Measurements from ENCODE around the gene CASK. TPM values are rescaled to one million over a fixed set of nuclear protein-coding genes. Genes with fewer than 3 reads are reported as not detected.
A peak's percentile ranks its signal among the peaks of the same experiment; 100 is the strongest.

The CASK gene
- total RNA-seq, 1 experiment from 2014 or later = 42.5 TPM

- in situ Hi-C loops (cut with HindIII; ENCODE audit: low pct_unique_long_range_greater_than_20kb, low sequenced_read_pairs) = no loop called here
- DNase-seq (ENCODE audit: low read depth) = peak; percentile 35
Observed at GRCh38 chrX:41921492-41922430, 1.6 kb downstream of the CASK start.

DNA sequence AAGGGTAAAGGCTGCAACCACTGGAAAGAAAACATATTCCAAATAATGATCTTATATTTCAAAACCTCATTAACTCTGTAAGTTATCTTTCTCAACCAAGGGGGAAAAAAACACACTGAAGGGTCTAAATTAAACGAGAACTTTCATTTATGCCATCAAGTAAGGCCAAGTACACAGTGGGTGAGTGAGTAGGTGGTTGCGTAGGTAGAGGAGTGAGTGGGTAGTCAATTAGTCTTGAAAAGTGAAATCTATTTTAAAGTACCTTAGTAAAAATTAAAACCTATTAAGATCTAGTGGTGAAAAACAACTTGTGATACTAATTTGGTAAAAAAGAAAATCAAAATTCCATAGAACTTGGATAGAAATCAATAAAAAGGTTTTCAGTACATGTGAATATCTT, 3.5 kb downstream of the CASK start:
- no peak for DNase-seq (ENCODE audit: low read depth)
- in situ Hi-C loops (cut with HindIII; ENCODE audit: low pct_unique_long_range_greater_than_20kb, low sequenced_read_pairs) = no loop called here

- in situ Hi-C loops (cut with HindIII; ENCODE audit: low pct_unique_long_range_greater_than_20kb, low sequenced_read_pairs) = no loop called here
- no peak for DNase-seq (ENCODE audit: low read depth)
Observed at GRCh38 chrX:41917517-41917916, 5.8 kb downstream of the CASK start.

GRCh38 chrX:41913476-41913875, 9.9 kb downstream of the CASK start:
- DNase-seq (ENCODE audit: low read depth) = no peak
- in situ Hi-C loops (cut with HindIII; ENCODE audit: low pct_unique_long_range_greater_than_20kb, low sequenced_read_pairs) = no loop called here

GRCh38 chrX:41912923-41913322, 10.4 kb downstream of the CASK start:
- in situ Hi-C loops (cut with HindIII; ENCODE audit: low pct_unique_long_range_greater_than_20kb, low sequenced_read_pairs) = no loop called here

GRCh38 chrX:41909068-41909467, 14.3 kb downstream of the CASK start:
- DNase-seq (ENCODE audit: low read depth) = no peak
- in situ Hi-C loops (cut with HindIII; ENCODE audit: low pct_unique_long_range_greater_than_20kb, low sequenced_read_pairs) = no loop called here

More at GRCh38 chrX:41912923-41913322, 10.4 kb downstream of the CASK start:
- DNase-seq (ENCODE audit: low read depth) = peak; percentile 79

DNA sequence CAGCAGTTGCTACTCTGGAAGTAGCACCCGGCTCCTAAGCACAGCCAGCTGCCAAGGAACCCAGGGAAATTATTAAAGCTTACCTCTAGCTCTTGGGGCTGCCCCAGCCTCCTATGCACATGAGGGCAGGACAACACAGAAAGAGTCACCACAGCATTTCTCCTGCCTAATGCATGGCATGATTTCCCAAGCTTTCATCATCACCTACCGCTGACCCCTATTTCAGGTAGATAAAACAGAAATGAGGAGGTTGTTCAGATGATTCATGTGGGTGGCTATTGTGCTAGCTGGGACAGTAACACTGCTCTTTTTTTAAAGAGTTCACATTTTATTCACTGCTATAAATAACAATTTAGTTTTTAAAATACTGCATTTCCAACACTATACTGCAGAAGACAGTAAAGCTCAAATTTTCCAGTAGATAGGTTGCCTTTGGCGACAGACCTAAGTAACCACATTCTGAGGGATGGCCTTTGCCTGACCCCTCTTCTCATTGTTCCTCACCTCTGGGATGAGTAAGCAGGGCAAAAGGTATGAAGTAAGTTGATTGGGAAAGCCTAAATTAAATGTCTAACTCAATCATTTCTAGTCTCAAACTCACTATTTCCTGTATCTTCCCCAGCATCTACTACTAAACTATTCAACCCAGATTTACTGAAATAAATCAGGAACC, 16.7 kb downstream of the CASK start:
- in situ Hi-C loops (cut with HindIII; ENCODE audit: low pct_unique_long_range_greater_than_20kb, low sequenced_read_pairs) = no loop called here
- DNase-seq (ENCODE audit: low read depth) = peak; percentile 67

- no peak for DNase-seq (ENCODE audit: low read depth)
- in situ Hi-C loops (cut with HindIII; ENCODE audit: low pct_unique_long_range_greater_than_20kb, low sequenced_read_pairs) = no loop called here
Observed at GRCh38 chrX:41903544-41903943, 19.8 kb downstream of the CASK start.

- DNase-seq (ENCODE audit: low read depth) = no peak
- in situ Hi-C loops (cut with HindIII; ENCODE audit: low pct_unique_long_range_greater_than_20kb, low sequenced_read_pairs) = no loop called here
Observed at GRCh38 chrX:41900321-41900720, 23.0 kb downstream of the CASK start.

DNA sequence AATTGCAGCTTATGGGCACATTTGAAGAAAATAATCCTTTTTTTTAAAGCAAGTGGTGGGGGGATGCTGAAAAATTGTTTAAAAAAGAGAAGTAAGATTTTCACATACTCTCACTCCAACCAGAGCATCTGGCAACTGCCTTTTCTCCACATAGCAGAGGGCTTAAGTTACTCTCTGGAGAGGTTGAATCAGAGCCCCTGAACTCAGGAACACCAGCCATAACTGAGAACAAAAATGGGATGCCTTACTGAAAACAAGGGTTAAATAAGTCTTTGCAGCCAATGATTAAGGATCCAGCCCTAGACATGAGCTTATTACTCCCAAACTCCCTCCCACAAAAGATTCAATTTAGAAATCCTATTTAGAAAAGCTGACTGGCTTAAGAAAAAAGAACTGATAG, 27.5 kb downstream of the CASK start:
- no peak for DNase-seq (ENCODE audit: low read depth)
- in situ Hi-C loops (cut with HindIII; ENCODE audit: low pct_unique_long_range_greater_than_20kb, low sequenced_read_pairs) = no loop called here

GRCh38 chrX:41890026-41890423, 33.3 kb downstream of the CASK start:
- no peak for DNase-seq (ENCODE audit: low read depth)
- in situ Hi-C loops (cut with HindIII; ENCODE audit: low pct_unique_long_range_greater_than_20kb, low sequenced_read_pairs) = no loop called here

DNA sequence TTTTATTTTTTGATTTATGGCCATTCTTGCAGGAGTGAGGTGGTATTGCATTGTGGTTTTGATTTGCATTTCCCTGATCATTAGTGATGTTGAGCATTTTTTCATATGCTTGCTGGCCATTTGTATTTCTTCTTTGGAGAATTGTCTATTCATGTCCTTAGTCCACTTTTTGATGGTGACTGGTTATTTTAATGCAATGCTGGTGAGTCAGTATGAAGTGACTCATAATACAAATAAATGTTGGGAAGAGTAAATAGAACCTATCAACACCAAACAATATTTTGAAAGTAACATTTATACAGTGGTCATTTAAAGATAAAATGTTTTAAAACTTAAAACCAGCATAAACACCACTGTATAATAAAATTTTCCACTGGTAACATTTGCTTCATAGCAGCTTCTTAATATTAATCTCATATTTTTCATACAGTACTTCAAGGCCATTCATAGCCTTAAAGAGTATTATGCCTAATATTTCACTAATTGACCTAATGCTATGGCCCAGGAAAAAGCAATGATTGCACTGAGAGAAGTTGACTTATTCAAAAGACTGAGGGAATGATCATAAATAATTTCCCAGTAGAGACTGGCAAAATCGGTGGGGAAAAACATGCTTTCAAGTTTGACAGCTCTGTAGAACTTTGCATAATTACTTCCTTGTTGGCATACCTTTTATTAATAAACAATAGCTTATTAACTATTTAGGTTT, 33.9 kb downstream of the CASK start:
- peak; percentile 50 for DNase-seq (ENCODE audit: low read depth)
- in situ Hi-C loops (cut with HindIII; ENCODE audit: low pct_unique_long_range_greater_than_20kb, low sequenced_read_pairs) = no loop called here

- no peak for DNase-seq (ENCODE audit: low read depth)
- in situ Hi-C loops (cut with HindIII; ENCODE audit: low pct_unique_long_range_greater_than_20kb, low sequenced_read_pairs) = no loop called here
Observed at GRCh38 chrX:41887691-41888090, 35.7 kb downstream of the CASK start.

DNA sequence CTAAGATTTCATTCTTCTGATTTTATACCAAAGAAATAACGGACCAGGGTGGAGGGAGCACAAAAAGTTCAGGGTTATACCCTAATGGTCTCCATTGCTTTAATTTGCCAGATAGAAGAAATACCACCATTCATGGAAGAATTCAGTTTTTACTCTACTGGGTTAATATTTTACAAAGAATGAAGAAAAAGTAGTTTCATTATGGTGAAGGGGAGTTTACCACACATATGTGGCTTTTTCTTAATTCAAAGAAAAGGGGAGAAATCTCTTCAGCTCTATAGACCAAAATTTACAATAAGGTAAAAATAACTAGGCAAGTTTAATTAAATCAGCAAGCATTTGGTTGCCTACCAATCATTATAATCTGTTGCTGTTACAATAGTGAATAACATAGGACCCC, 37.6 kb downstream of the CASK start:
- no peak for DNase-seq (ENCODE audit: low read depth)
- in situ Hi-C loops (cut with HindIII; ENCODE audit: low pct_unique_long_range_greater_than_20kb, low sequenced_read_pairs) = no loop called here

GRCh38 chrX:41881166-41881565, 42.2 kb downstream of the CASK start:
- DNase-seq (ENCODE audit: low read depth) = no peak
- in situ Hi-C loops (cut with HindIII; ENCODE audit: low pct_unique_long_range_greater_than_20kb, low sequenced_read_pairs) = no loop called here

- in situ Hi-C loops (cut with HindIII; ENCODE audit: low pct_unique_long_range_greater_than_20kb, low sequenced_read_pairs) = no loop called here
- peak; percentile 33 for DNase-seq (ENCODE audit: low read depth)
Observed at GRCh38 chrX:41877167-41877566, 46.2 kb downstream of the CASK start.

DNA sequence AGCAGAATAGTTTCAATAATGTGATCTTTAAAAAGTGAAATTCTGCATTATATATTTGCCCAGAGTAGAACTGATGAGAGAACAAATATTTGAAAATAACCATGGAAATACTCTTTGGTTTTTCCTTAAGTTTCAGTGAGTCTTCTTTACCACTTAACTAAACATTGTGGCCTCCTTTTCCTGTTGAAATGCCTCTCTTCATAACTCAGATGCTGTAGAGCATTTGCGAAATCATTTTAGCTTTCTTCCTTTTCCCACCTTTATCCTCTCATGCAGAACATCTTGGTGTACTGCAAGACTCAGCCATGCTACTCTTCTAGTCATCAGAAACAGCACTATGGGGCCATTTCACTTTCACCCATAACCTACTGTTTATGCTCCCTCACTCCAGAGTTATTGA, 48.2 kb downstream of the CASK start:
- in situ Hi-C loops (cut with HindIII; ENCODE audit: low pct_unique_long_range_greater_than_20kb, low sequenced_read_pairs) = no loop called here
- DNase-seq (ENCODE audit: low read depth) = no peak

- in situ Hi-C loops (cut with HindIII; ENCODE audit: low pct_unique_long_range_greater_than_20kb, low sequenced_read_pairs) = no loop called here
Observed at GRCh38 chrX:41870719-41871151, 52.6 kb downstream of the CASK start.

GRCh38 chrX:41868392-41868977, 54.9 kb downstream of the CASK start:
- no peak for DNase-seq (ENCODE audit: low read depth)

More at GRCh38 chrX:41870719-41871151, 52.6 kb downstream of the CASK start:
- no peak for DNase-seq (ENCODE audit: low read depth)

More at GRCh38 chrX:41868392-41868977, 54.9 kb downstream of the CASK start:
- in situ Hi-C loops (cut with HindIII; ENCODE audit: low pct_unique_long_range_greater_than_20kb, low sequenced_read_pairs) = no loop called here
